ENCODE results near the gene EXOC3L1. TPM values are rescaled to one million over a fixed set of nuclear protein-coding genes. Genes with fewer than 3 reads are reported as not detected.
A peak's percentile ranks its signal among the peaks of the same experiment; 100 is the strongest.

Gene EXOC3L1
- total RNA-seq, 1 experiment from 2014 or later: not detected

GRCh38 chr16:67202426-67202825 is 12.5 kb upstream of the EXOC3L1 start:
- H3K4me1 ChIP-seq (replicated peaks; ENCODE audit: insufficient read depth): peaks cover 44% of the 10 kb centered on the region
- H3K9me3 ChIP-seq (ENCODE audit: insufficient read depth, low read depth): no peaks in the 10 kb centered on the region
- no peaks in the 10 kb centered on the region for H3K9me2 ChIP-seq (ENCODE audit: insufficient read depth)
- ChIA-PET CTCF (interaction anchor here (0.7 kb wide), 1 partner anchor 44 kb away, joined by 6 read pairs; no protein-coding TSS in a partner anchor), POLR2A (ENCODE audit: unreplicated experiment) (interaction anchor here (0.5 to 0.6 kb wide), 2 partner anchors 39 to 63 kb away, joined by 4 to 5 read pairs; no protein-coding TSS in a partner anchor)
- DNase-seq: no peak
- no peak overlapping the region for H3K27ac ChIP-seq
- H3K36me3 ChIP-seq (ENCODE audit: low read depth): 0 out of 2 replicates have a peak, but pooled peaks cover 3% of the 10 kb centered on the region
- H3K27me3 ChIP-seq (ENCODE audit: insufficient read depth, low read depth): no peaks in the 10 kb centered on the region
- H3F3A ChIP-seq (ENCODE audit: insufficient read depth, low read depth): peaks cover 46% of the 10 kb centered on the region
- BruUV-seq (replicated peaks): no TSS peak
- H3K4me2 ChIP-seq: no peak overlapping the region
- intact Hi-C loops (cut with micrococcal nuclease; ENCODE audit: unreplicated experiment): no loop called here
- TF ChIP-seq, protein P1, sequence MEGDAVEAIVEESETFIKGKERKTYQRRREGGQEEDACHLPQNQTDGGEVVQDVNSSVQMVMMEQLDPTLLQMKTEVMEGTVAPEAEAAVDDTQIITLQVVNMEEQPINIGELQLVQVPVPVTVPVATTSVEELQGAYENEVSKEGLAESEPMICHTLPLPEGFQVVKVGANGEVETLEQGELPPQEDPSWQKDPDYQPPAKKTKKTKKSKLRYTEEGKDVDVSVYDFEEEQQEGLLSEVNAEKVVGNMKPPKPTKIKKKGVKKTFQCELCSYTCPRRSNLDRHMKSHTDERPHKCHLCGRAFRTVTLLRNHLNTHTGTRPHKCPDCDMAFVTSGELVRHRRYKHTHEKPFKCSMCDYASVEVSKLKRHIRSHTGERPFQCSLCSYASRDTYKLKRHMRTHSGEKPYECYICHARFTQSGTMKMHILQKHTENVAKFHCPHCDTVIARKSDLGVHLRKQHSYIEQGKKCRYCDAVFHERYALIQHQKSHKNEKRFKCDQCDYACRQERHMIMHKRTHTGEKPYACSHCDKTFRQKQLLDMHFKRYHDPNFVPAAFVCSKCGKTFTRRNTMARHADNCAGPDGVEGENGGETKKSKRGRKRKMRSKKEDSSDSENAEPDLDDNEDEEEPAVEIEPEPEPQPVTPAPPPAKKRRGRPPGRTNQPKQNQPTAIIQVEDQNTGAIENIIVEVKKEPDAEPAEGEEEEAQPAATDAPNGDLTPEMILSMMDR (conservative IDR thresholded peaks at IDR 0.05): no peak
- no peak for TF ChIP-seq EZH2 (IDR thresholded peaks at IDR 0.05; ENCODE audit: low read depth)
- H2AFZ ChIP-seq: no peak overlapping the region
- H3K79me2 ChIP-seq (ENCODE audit: low read depth): peaks cover 16% of the 10 kb centered on the region
- H3K4me3 ChIP-seq: no peak overlapping the region
- H4K20me1 ChIP-seq (ENCODE audit: insufficient read depth): peaks cover 11% of the 10 kb centered on the region; the same call in 1 of the 2 replicates

GRCh38 chr16:67201411-67202345 is 11.7 kb upstream of the EXOC3L1 start:
- H4K20me1 ChIP-seq (ENCODE audit: insufficient read depth): peaks cover 11% of the 10 kb centered on the region; the same call in 1 of the 2 replicates
- no peak overlapping the region for H3K27ac ChIP-seq
- ChIA-PET CTCF (interaction anchor here (0.7 kb wide), 3 partner anchors 9 to 45 kb away, joined by 3 to 8 read pairs (median 6); no protein-coding TSS in a partner anchor), POLR2A (ENCODE audit: unreplicated experiment) (interaction anchor here (0.6 to 0.7 kb wide), 2 partner anchors 64 to 191 kb away, joined by 4 to 5 read pairs; partner anchors contain the start of gene TPPP3)
- no peak overlapping the region for H2AFZ ChIP-seq
- TF ChIP-seq, protein P1 (conservative IDR thresholded peaks at IDR 0.05): no peak
- no peak for TF ChIP-seq EZH2 (IDR thresholded peaks at IDR 0.05; ENCODE audit: low read depth)
- no TSS peak for BruUV-seq (replicated peaks)
- intact Hi-C loops (cut with micrococcal nuclease; ENCODE audit: unreplicated experiment): no loop called here
- 0 out of 2 replicates have a peak, but pooled peaks cover 4% of the 10 kb centered on the region for H3K36me3 ChIP-seq (ENCODE audit: low read depth)
- no peak for DNase-seq
- H3K4me3 ChIP-seq: no peak overlapping the region
- H3K9me2 ChIP-seq (ENCODE audit: insufficient read depth): no peaks in the 10 kb centered on the region
- H3K27me3 ChIP-seq (ENCODE audit: insufficient read depth, low read depth): no peaks in the 10 kb centered on the region
- no peak overlapping the region for H3K4me2 ChIP-seq
- H3K4me1 ChIP-seq (replicated peaks; ENCODE audit: insufficient read depth): peaks cover 44% of the 10 kb centered on the region
- no peaks in the 10 kb centered on the region for H3K9me3 ChIP-seq (ENCODE audit: insufficient read depth, low read depth)
- peaks cover 16% of the 10 kb centered on the region for H3K79me2 ChIP-seq (ENCODE audit: low read depth)
- peaks cover 46% of the 10 kb centered on the region for H3F3A ChIP-seq (ENCODE audit: insufficient read depth, low read depth)

- Histone ChIP-seq H3K27ac (no peak overlapping the region), H3K79me2 (ENCODE audit: low read depth) (peaks cover 17% of the 10 kb centered on the region), H3K27me3 (ENCODE audit: insufficient read depth, low read depth) (no peaks in the 10 kb centered on the region), H3K9me2 (ENCODE audit: insufficient read depth) (no peaks in the 10 kb centered on the region), H3K4me3 (peak overlapping the region; percentile 89), H4K20me1 (ENCODE audit: insufficient read depth) (peaks cover 11% of the 10 kb centered on the region; the same call in 1 of the 2 replicates), H3K4me1 (replicated peaks; ENCODE audit: insufficient read depth) (peaks cover 39% of the 10 kb centered on the region), H2AFZ (no peak overlapping the region), H3F3A (ENCODE audit: insufficient read depth, low read depth) (peaks cover 46% of the 10 kb centered on the region), H3K4me2 (peak overlapping the region; percentile 95), H3K36me3 (ENCODE audit: low read depth) (peaks cover 15% of the 10 kb centered on the region; the same call in 1 of the 2 replicates), H3K9me3 (ENCODE audit: insufficient read depth, low read depth) (no peaks in the 10 kb centered on the region)
- TF ChIP-seq EZH2 (IDR thresholded peaks at IDR 0.05; ENCODE audit: low read depth): no peak
- TF ChIP-seq, protein P1 (conservative IDR thresholded peaks at IDR 0.05): no peak
- no peak for DNase-seq
- ChIA-PET CTCF (interaction anchor here (0.6 kb wide), 1 partner anchor 47 kb away, joined by 3 read pairs; no protein-coding TSS in a partner anchor), POLR2A (ENCODE audit: unreplicated experiment) (interaction anchor here (0.6 to 0.8 kb wide), 3 partner anchors 46 to 241 kb away, joined by 4 to 19 read pairs (median 11); partner anchors contain the start of gene TPPP3)
- BruUV-seq (replicated peaks): no TSS peak
- intact Hi-C loops (cut with micrococcal nuclease; ENCODE audit: unreplicated experiment): no loop called here
Observed at GRCh38 chr16:67200491-67200890, 10.6 kb upstream of the EXOC3L1 start.

Measured in PC-9 (cell line).